GM12865 (cell line): ENCODE measurements around the gene NDUFS1.
"Not testable (repeated sequence)": the region's sequence is repeated elsewhere in the genome, so short reads cannot be mapped to it uniquely, and the experiment has no call there.

ENCODE experiments used
- DNase-seq: peaks from one replicate; pipeline ENCODE4 v3.0.0; 2010; ENCODE audit warnings: low read depth
- H3K4me3 ChIP-seq: 2 replicates; pipeline ENCODE4 v1.5.1; 2011; ENCODE audit warnings: mild to moderate bottlenecking, low read depth, low read length, control low read depth
- CTCF ChIP-seq: IDR thresholded peaks from 2 replicates; pipeline ENCODE4 v1.5.1; 2011; ENCODE audit warnings: low read length, control low read depth, low read depth, inconsistent platforms; ENCODE audit not compliant: insufficient read depth; ENCODE audit errors: missing control alignments

NDUFS1 gene

GRCh38 chr2:206159346-206160124, at the start of gene NDUFS1, which contains the start of gene EEF1B2:
NDUFS1 (minus strand) TSS chr2:206159444; CDS start chr2:206153678, 5,766 bp downstream.
EEF1B2 (plus strand) TSS chr2:206159895; CDS start chr2:206159980, 85 bp downstream.
- DNase-seq: peak; percentile 99
- H3K4me3 ChIP-seq: peak within 1 kb of the TSS; percentile 100
- no peak for TF ChIP-seq CTCF

- DNase-seq: no peak
- no peak for TF ChIP-seq CTCF
- no peak overlapping the region for H3K4me3 ChIP-seq
These were observed 49.7 kb upstream of the NDUFS1 start for GRCh38 chr2:206208900-206209299.

- DNase-seq, H3K4me3 ChIP-seq: not testable (repeated sequence)
These were observed 48.1 kb upstream of the NDUFS1 start for GRCh38 chr2:206207316-206207715.

- no peak for DNase-seq
- no peak for TF ChIP-seq CTCF
These were observed 45.5 kb upstream of the NDUFS1 start for GRCh38 chr2:206204710-206205109.

GRCh38 chr2:206203331-206203730, 44.1 kb upstream of the NDUFS1 start:
- no peak for TF ChIP-seq CTCF
- H3K4me3 ChIP-seq: no peak overlapping the region
- DNase-seq: no peak

More at GRCh38 chr2:206204710-206205109, 45.5 kb upstream of the NDUFS1 start:
- H3K4me3 ChIP-seq: no peak overlapping the region

GRCh38 chr2:206202446-206202845, 43.2 kb upstream of the NDUFS1 start:
- DNase-seq: no peak
- no peak overlapping the region for H3K4me3 ChIP-seq
- no peak for TF ChIP-seq CTCF

GRCh38 chr2:206201075-206201848, 42.0 kb upstream of the NDUFS1 start:
- H3K4me3 ChIP-seq: no peak overlapping the region
- DNase-seq: no peak
- no peak for TF ChIP-seq CTCF
